GM18907 (cell line): Measurements from ENCODE around the gene RASL10A.

Experiments
- ATAC-seq: cut with Tn5 transposase; IDR thresholded peaks from one replicate; pipeline ENCODE4 v1.9.1; 2021; ENCODE audit warnings: mild to moderate bottlenecking, moderate library complexity; ENCODE audit not compliant: unreplicated experiment

Gene RASL10A

GRCh38 chr22:29306835-29307595 is 8.5 kb downstream of the RASL10A start:
- no peak for ATAC-seq

GRCh38 chr22:29306175-29306834 is 9.2 kb downstream of the RASL10A start, which contains the start of gene GAS2L1:
GAS2L1 (plus strand) TSS chr22:29306650; CDS start chr22:29308106, 1,456 bp downstream.
- ATAC-seq, result no peak

GRCh38 chr22:29305836-29306174 is 9.7 kb downstream of the RASL10A start:
- ATAC-seq, result no peak

GRCh38 chr22:29302681-29303465 is 12.6 kb downstream of the RASL10A start:
- no peak for ATAC-seq

- ATAC-seq, result no peak
Measured at GRCh38 chr22:29302402-29302680, 13.2 kb downstream of the RASL10A start.

GRCh38 chr22:29301716-29302401 is 13.6 kb downstream of the RASL10A start:
- ATAC-seq, result no peak

GRCh38 chr22:29300807-29301601 is 14.5 kb downstream of the RASL10A start:
- no peak for ATAC-seq

- no peak for ATAC-seq
Measured at GRCh38 chr22:29300467-29300806, 15.1 kb downstream of the RASL10A start.

- ATAC-seq, result no peak
Measured at GRCh38 chr22:29299136-29299900, 16.2 kb downstream of the RASL10A start.

- no peak for ATAC-seq
Measured at GRCh38 chr22:29298641-29299040, 16.9 kb downstream of the RASL10A start.

GRCh38 chr22:29292379-29292778 is 23.1 kb downstream of the RASL10A start:
- ATAC-seq, result no peak

GRCh38 chr22:29291215-29291614 is 24.3 kb downstream of the RASL10A start:
- no peak for ATAC-seq

GRCh38 chr22:29290061-29290460 is 25.4 kb downstream of the RASL10A start:
- no peak for ATAC-seq

- ATAC-seq, result no peak
Measured at GRCh38 chr22:29288837-29289236, 26.7 kb downstream of the RASL10A start.

- no peak for ATAC-seq
Measured at GRCh38 chr22:29284196-29284595, 31.3 kb downstream of the RASL10A start.

GRCh38 chr22:29277927-29278326 is 37.6 kb downstream of the RASL10A start:
- ATAC-seq, result no peak

GRCh38 chr22:29275819-29276565 is 39.5 kb downstream of the RASL10A start:
- no peak for ATAC-seq

- no peak for ATAC-seq
Measured at GRCh38 chr22:29275167-29275566, 40.3 kb downstream of the RASL10A start.

- ATAC-seq, result no peak
Measured at GRCh38 chr22:29272624-29273023, 42.9 kb downstream of the RASL10A start.
